ENCODE data around the gene IGF1.
A peak's percentile ranks its signal among the peaks of the same experiment; 100 is the strongest.

Gene IGF1

GRCh38 chr12:102438047-102438826 is 42.1 kb downstream of the IGF1 start:
- Histone ChIP-seq H3K27me3 (ENCODE audit: low read depth, low read length) (no peaks in the 10 kb centered on the region), H3K4me1 (ENCODE audit: control insufficient read depth in 1 of 2, insufficient read depth in 2 of 2, low read length in 2 of 2) (no peaks in the 10 kb centered on the region), H3K4me3 (ENCODE audit: low read depth in 1 of 2, low read length in 2 of 2) (no peak overlapping the region), H3K27ac (ENCODE audit: low read length) (no peak overlapping the region), H3K9me3 (ENCODE audit: control insufficient read depth in 1 of 2, low read length in 2 of 2) (no peaks in the 10 kb centered on the region), H3K36me3 (ENCODE audit: control insufficient read depth in 1 of 2, insufficient read depth in 2 of 2, low read length in 2 of 2) (no peaks in the 10 kb centered on the region)

GRCh38 chr12:102437511-102437910 is 42.9 kb downstream of the IGF1 start:
- H3K27ac ChIP-seq (ENCODE audit: low read length), result no peak overlapping the region
- no peaks in the 10 kb centered on the region for H3K36me3 ChIP-seq (ENCODE audit: control insufficient read depth in 1 of 2, insufficient read depth in 2 of 2, low read length in 2 of 2)
- H3K4me3 ChIP-seq (ENCODE audit: low read depth in 1 of 2, low read length in 2 of 2), result no peak overlapping the region
- H3K9me3 ChIP-seq (ENCODE audit: control insufficient read depth in 1 of 2, low read length in 2 of 2), result no peaks in the 10 kb centered on the region
- H3K27me3 ChIP-seq (ENCODE audit: low read depth, low read length), result no peaks in the 10 kb centered on the region
- H3K4me1 ChIP-seq (ENCODE audit: control insufficient read depth in 1 of 2, insufficient read depth in 2 of 2, low read length in 2 of 2), result no peaks in the 10 kb centered on the region

GRCh38 chr12:102436867-102437266 is 43.5 kb downstream of the IGF1 start:
- no peaks in the 10 kb centered on the region for H3K9me3 ChIP-seq (ENCODE audit: control insufficient read depth in 1 of 2, low read length in 2 of 2)
- H3K27me3 ChIP-seq (ENCODE audit: low read depth, low read length), result no peaks in the 10 kb centered on the region
- no peaks in the 10 kb centered on the region for H3K4me1 ChIP-seq (ENCODE audit: control insufficient read depth in 1 of 2, insufficient read depth in 2 of 2, low read length in 2 of 2)
- H3K27ac ChIP-seq (ENCODE audit: low read length), result no peak overlapping the region
- no peaks in the 10 kb centered on the region for H3K36me3 ChIP-seq (ENCODE audit: control insufficient read depth in 1 of 2, insufficient read depth in 2 of 2, low read length in 2 of 2)
- H3K4me3 ChIP-seq (ENCODE audit: low read depth in 1 of 2, low read length in 2 of 2), result no peak overlapping the region

GRCh38 chr12:102435827-102436436 is 44.4 kb downstream of the IGF1 start:
- H3K4me3 ChIP-seq (ENCODE audit: low read depth in 1 of 2, low read length in 2 of 2), result no peak overlapping the region
- H3K4me1 ChIP-seq (ENCODE audit: control insufficient read depth in 1 of 2, insufficient read depth in 2 of 2, low read length in 2 of 2), result no peaks in the 10 kb centered on the region
- no peaks in the 10 kb centered on the region for H3K27me3 ChIP-seq (ENCODE audit: low read depth, low read length)
- H3K27ac ChIP-seq (ENCODE audit: low read length), result no peak overlapping the region
- no peaks in the 10 kb centered on the region for H3K36me3 ChIP-seq (ENCODE audit: control insufficient read depth in 1 of 2, insufficient read depth in 2 of 2, low read length in 2 of 2)
- H3K9me3 ChIP-seq (ENCODE audit: control insufficient read depth in 1 of 2, low read length in 2 of 2), result no peaks in the 10 kb centered on the region

GRCh38 chr12:102433304-102433703 is 47.1 kb downstream of the IGF1 start:
- H3K27ac ChIP-seq (ENCODE audit: low read length), result no peak overlapping the region
- no peaks in the 10 kb centered on the region for H3K27me3 ChIP-seq (ENCODE audit: low read depth, low read length)
- no peak overlapping the region for H3K4me3 ChIP-seq (ENCODE audit: low read depth in 1 of 2, low read length in 2 of 2)
- no peaks in the 10 kb centered on the region for H3K36me3 ChIP-seq (ENCODE audit: control insufficient read depth in 1 of 2, insufficient read depth in 2 of 2, low read length in 2 of 2)
- no peaks in the 10 kb centered on the region for H3K4me1 ChIP-seq (ENCODE audit: control insufficient read depth in 1 of 2, insufficient read depth in 2 of 2, low read length in 2 of 2)
- no peaks in the 10 kb centered on the region for H3K9me3 ChIP-seq (ENCODE audit: control insufficient read depth in 1 of 2, low read length in 2 of 2)

- no peaks in the 10 kb centered on the region for H3K27me3 ChIP-seq (ENCODE audit: low read depth, low read length)
- H3K36me3 ChIP-seq (ENCODE audit: control insufficient read depth in 1 of 2, insufficient read depth in 2 of 2, low read length in 2 of 2), result no peaks in the 10 kb centered on the region
- no peak overlapping the region for H3K27ac ChIP-seq (ENCODE audit: low read length)
- no peaks in the 10 kb centered on the region for H3K9me3 ChIP-seq (ENCODE audit: control insufficient read depth in 1 of 2, low read length in 2 of 2)
- H3K4me3 ChIP-seq (ENCODE audit: low read depth in 1 of 2, low read length in 2 of 2), result no peak overlapping the region
- H3K4me1 ChIP-seq (ENCODE audit: control insufficient read depth in 1 of 2, insufficient read depth in 2 of 2, low read length in 2 of 2), result peaks cover 0 to 13% of the 10 kb centered on the region in 2 donors
Measured at GRCh38 chr12:102430661-102431060, 49.7 kb downstream of the IGF1 start.

GRCh38 chr12:102429211-102430154 is 50.9 kb downstream of the IGF1 start:
- no peak overlapping the region for H3K4me3 ChIP-seq (ENCODE audit: low read depth in 1 of 2, low read length in 2 of 2)

GRCh38 chr12:102427543-102427941 is 52.8 kb downstream of the IGF1 start:
- no peak overlapping the region for H3K4me3 ChIP-seq (ENCODE audit: low read depth in 1 of 2, low read length in 2 of 2)
- H3K4me1 ChIP-seq (ENCODE audit: control insufficient read depth in 1 of 2, insufficient read depth in 2 of 2, low read length in 2 of 2), result peaks cover 0 to 13% of the 10 kb centered on the region in 2 donors
- H3K9me3 ChIP-seq (ENCODE audit: control insufficient read depth in 1 of 2, low read length in 2 of 2), result no peaks in the 10 kb centered on the region
- H3K27me3 ChIP-seq (ENCODE audit: low read depth, low read length), result no peaks in the 10 kb centered on the region
- no peak overlapping the region for H3K27ac ChIP-seq (ENCODE audit: low read length)
- H3K36me3 ChIP-seq (ENCODE audit: control insufficient read depth in 1 of 2, insufficient read depth in 2 of 2, low read length in 2 of 2), result no peaks in the 10 kb centered on the region

More at GRCh38 chr12:102429211-102430154, 50.9 kb downstream of the IGF1 start:
- Histone ChIP-seq H3K9me3 (ENCODE audit: control insufficient read depth in 1 of 2, low read length in 2 of 2) (no peaks in the 10 kb centered on the region), H3K27ac (ENCODE audit: low read length) (no peak overlapping the region), H3K36me3 (ENCODE audit: control insufficient read depth in 1 of 2, insufficient read depth in 2 of 2, low read length in 2 of 2) (no peaks in the 10 kb centered on the region), H3K27me3 (ENCODE audit: low read depth, low read length) (no peaks in the 10 kb centered on the region), H3K4me1 (ENCODE audit: control insufficient read depth in 1 of 2, insufficient read depth in 2 of 2, low read length in 2 of 2) (peaks cover 0 to 13% of the 10 kb centered on the region in 2 donors)

GRCh38 chr12:102426599-102427542 is 53.5 kb downstream of the IGF1 start:
- Histone ChIP-seq H3K9me3 (ENCODE audit: control insufficient read depth in 1 of 2, low read length in 2 of 2) (no peaks in the 10 kb centered on the region), H3K4me1 (ENCODE audit: control insufficient read depth in 1 of 2, insufficient read depth in 2 of 2, low read length in 2 of 2) (peaks cover 0 to 13% of the 10 kb centered on the region in 2 donors), H3K27ac (ENCODE audit: low read length) (peak overlapping the region; percentile 3), H3K4me3 (ENCODE audit: low read depth in 1 of 2, low read length in 2 of 2) (no peak overlapping the region), H3K36me3 (ENCODE audit: control insufficient read depth in 1 of 2, insufficient read depth in 2 of 2, low read length in 2 of 2) (no peaks in the 10 kb centered on the region), H3K27me3 (ENCODE audit: low read depth, low read length) (no peaks in the 10 kb centered on the region)

GRCh38 chr12:102425109-102426039 is 55.0 kb downstream of the IGF1 start:
- Histone ChIP-seq H3K27ac (ENCODE audit: low read length) (no peak overlapping the region), H3K27me3 (ENCODE audit: low read depth, low read length) (no peaks in the 10 kb centered on the region), H3K4me3 (ENCODE audit: low read depth in 1 of 2, low read length in 2 of 2) (no peak overlapping the region), H3K36me3 (ENCODE audit: control insufficient read depth in 1 of 2, insufficient read depth in 2 of 2, low read length in 2 of 2) (no peaks in the 10 kb centered on the region), H3K4me1 (ENCODE audit: control insufficient read depth in 1 of 2, insufficient read depth in 2 of 2, low read length in 2 of 2) (peaks cover 0 to 13% of the 10 kb centered on the region in 2 donors), H3K9me3 (ENCODE audit: control insufficient read depth in 1 of 2, low read length in 2 of 2) (no peaks in the 10 kb centered on the region)
